Aorta (tissue), 5 donors: ENCODE results near the gene SUN1. TPM values are rescaled to one million over a fixed set of nuclear protein-coding genes. Genes with fewer than 3 reads are reported as not detected.

ENCODE experiments used
- ATAC-seq: fragments of 200-7000 bp; cut with Tn5 transposase; one replicate; pipeline ENCODE4 v1.9.1; 2022; ENCODE audit warnings: moderate library complexity; ENCODE audit not compliant: low FRiP score
- DNase-seq, 2 donors: peaks; one replicate each; pipeline ENCODE4 v3.0.0-alpha.2; 2020
- H3K27ac ChIP-seq, 2 donors: one replicate each; pipeline ENCODE4 v1.5.1; 2013; ENCODE audit warnings: low read length in 2 of 2, mild to moderate bottlenecking in 2 of 2, moderate library complexity in 2 of 2, control low read depth in 1 of 2, inconsistent platforms in 1 of 2, low read depth in 1 of 2
- H3K27me3 ChIP-seq, 2 donors: one replicate each; pipeline ENCODE4 v1.6.1; 2013; ENCODE audit warnings: control low read depth in 1 of 2, low read length in 1 of 2, mild to moderate bottlenecking in 1 of 2, moderate library complexity in 1 of 2; ENCODE audit not compliant: insufficient read depth in 2 of 2, control insufficient read depth in 1 of 2
- H3K36me3 ChIP-seq, 2 donors: one replicate each; pipeline ENCODE4 v1.6.1; 2013; ENCODE audit warnings: control low read depth in 1 of 2, low read length in 1 of 2, mild to moderate bottlenecking in 1 of 2; ENCODE audit not compliant: insufficient read depth in 2 of 2, control insufficient read depth in 1 of 2
- H3K4me1 ChIP-seq, 2 donors: one replicate each; pipeline ENCODE4 v1.6.1; 2013; ENCODE audit warnings: low read length in 2 of 2, control low read depth in 1 of 2, mild to moderate bottlenecking in 1 of 2, moderate library complexity in 1 of 2; ENCODE audit not compliant: insufficient read depth in 2 of 2, control insufficient read depth in 1 of 2
- H3K4me3 ChIP-seq, 2 donors: one replicate each; pipeline ENCODE4 v1.5.1; 2013; ENCODE audit warnings: low read length in 2 of 2, control low read depth in 1 of 2, mild to moderate bottlenecking in 1 of 2
- H3K9me3 ChIP-seq: one replicate; pipeline ENCODE4 v1.6.1; 2013; ENCODE audit warnings: mild to moderate bottlenecking, low read length; ENCODE audit not compliant: control insufficient read depth
- WGBS, 2 donors: extraction: QIAGEN DNeasy Blood & Tissue Kit; methylation state at CpG; one replicate each; pipeline ENCODE4 v1.1.7; 2013; 5-methylcytosine and 5-hydroxymethylcytosine counted together
- intact Hi-C, 2 donors: fragments of 100-400 bp; cut with DNase I; formaldehyde crosslinking; loops; one replicate each; pipeline versions ENCODE4 v1.14.2 to v1.15.0; 2022
- polyA plus RNA-seq, 2 donors: library from polyadenylated mRNA; stranded (reverse); fragments of 200-250 nt; gene quantifications; one replicate each; pipeline ENCODE4 v1.2.3, GENCODE V29; 2013
- total RNA-seq, 2 donors: library from RNA; stranded (reverse); fragmentation: NEBNext Ultra II Directional; extraction: Animal tissue kit (Norgen Biotek cat#: 25700); gene quantifications; one replicate each; pipeline ENCODE4 v1.2.1, GENCODE V29; 2021
- donor health status: healthy with polysubstance abuse.
- donor health status: Bipolar disorder and iron deficiency.
- donor health status: DM: no; HTN: no; CAD: no.
- donor health status: DM: no; HTN: no; CAD: no.
- donor health status: DM: yes; HTN: yes; CAD: no.

SUN1 gene
- total and polyA plus RNA-seq, 4 donors: 36.3 to 236 (median 160) TPM

- Histone ChIP-seq H3K36me3 (peaks cover 0 to 3% of the 10 kb centered on the region in 2 donors), H3K4me3 (no peak overlapping the region), H3K27me3 (no peaks in the 10 kb centered on the region), H3K27ac (peak overlapping the region; percentile 15 to 68), H3K4me1 (peaks cover 0 to 2% of the 10 kb centered on the region in 2 donors), H3K9me3 (no peaks in the 10 kb centered on the region)
- intact Hi-C loops: loop anchor here (2.0 to 5.0 kb wide), 2 partner anchors 39 to 48 kb away; no protein-coding TSS in a partner anchor
- DNase-seq: no peak
- WGBS, 2 donors: 65 to 68% methylated on average over 27 of the region's 27 CpGs
- ATAC-seq: no peak
Observed at GRCh38 chr7:835485-836401, 3.5 kb downstream of the SUN1 start.

GRCh38 chr7:836429-836828 is 4.2 kb downstream of the SUN1 start:
- Histone ChIP-seq H3K27ac (peak overlapping the region in 1 of 2 donors; percentile 76), H3K9me3 (no peaks in the 10 kb centered on the region), H3K27me3 (no peaks in the 10 kb centered on the region), H3K4me1 (no peaks in the 10 kb centered on the region), H3K4me3 (no peak overlapping the region), H3K36me3 (peaks cover 0 to 3% of the 10 kb centered on the region in 2 donors)
- DNase-seq: no peak
- no peak for ATAC-seq
- intact Hi-C loops: loop anchor here (2.0 to 5.0 kb wide), 2 partner anchors 38 to 49 kb away; no protein-coding TSS in a partner anchor
- 27% methylated on average over 5 of the region's 5 CpGs for WGBS, 2 donors

DNA sequence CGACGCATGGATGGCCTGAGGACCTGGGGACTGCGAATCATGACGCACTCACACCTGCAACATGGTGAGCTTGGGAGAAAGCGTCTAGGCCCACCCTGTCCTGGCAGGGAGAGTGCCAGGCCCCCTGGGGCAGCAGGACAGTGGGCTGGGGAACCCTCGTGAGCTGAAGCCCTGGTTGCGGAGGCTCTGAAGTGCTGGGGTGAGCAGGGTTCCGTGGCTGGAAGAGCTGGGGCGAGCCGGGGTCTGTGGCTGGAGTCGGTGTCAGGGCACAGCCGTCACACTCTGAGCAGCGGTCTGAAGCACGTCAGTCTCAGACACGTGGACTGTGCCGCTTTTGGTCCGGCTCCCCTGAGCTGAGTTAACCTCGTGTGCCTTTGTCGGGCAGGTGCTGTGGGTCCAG is 4.7 kb downstream of the SUN1 start:
- no peaks in the 10 kb centered on the region for H3K9me3 ChIP-seq
- no peak for DNase-seq
- no peak overlapping the region for H3K4me3 ChIP-seq
- H3K27me3 ChIP-seq: no peaks in the 10 kb centered on the region
- intact Hi-C loops: loop anchor here (2.0 to 5.0 kb wide), 2 partner anchors 38 to 50 kb away; no protein-coding TSS in a partner anchor
- peak overlapping the region in 1 of 2 donors; percentile 76 for H3K27ac ChIP-seq
- ATAC-seq: no peak
- WGBS, 2 donors: 71 to 81% methylated on average over 19 of the region's 19 CpGs
- H3K36me3 ChIP-seq: peaks cover 0 to 3% of the 10 kb centered on the region in 2 donors
- no peaks in the 10 kb centered on the region for H3K4me1 ChIP-seq

DNA sequence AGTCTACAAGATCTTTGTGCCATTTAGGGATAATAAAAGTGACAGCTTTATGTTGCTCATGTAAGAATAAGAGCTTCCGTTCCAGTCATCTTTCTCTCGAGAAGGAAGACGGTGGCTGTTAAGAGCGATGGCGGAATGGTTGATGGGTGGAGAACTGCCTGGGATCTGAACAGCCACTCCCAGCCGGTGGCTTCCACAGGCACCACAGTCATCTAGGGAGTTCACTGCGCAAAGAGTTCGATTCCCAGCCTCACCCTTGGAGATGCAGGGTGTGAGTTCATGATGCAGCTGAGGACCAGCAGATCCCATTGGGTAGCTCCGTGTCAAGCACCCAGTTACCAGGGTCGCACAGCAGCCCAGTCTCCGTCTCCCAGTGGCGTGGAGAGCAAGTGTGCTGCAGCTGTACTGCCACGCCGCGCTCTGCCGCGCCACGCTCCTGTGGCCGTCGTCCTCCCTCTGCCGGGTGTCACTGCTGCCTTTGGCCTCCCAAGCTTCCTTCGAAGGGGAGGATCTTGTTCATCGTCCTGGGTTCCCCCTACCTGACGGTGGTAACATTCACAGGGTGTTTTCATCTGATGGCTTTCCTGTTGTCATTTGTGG is 7.8 kb downstream of the SUN1 start:
- ATAC-seq: no peak
- no peak for DNase-seq
- no peak overlapping the region for H3K4me3 ChIP-seq
- WGBS, 2 donors: 89 to 90% methylated on average over 24 of the region's 24 CpGs
- peaks cover 0 to 6% of the 10 kb centered on the region in 2 donors for H3K36me3 ChIP-seq
- H3K4me1 ChIP-seq: no peaks in the 10 kb centered on the region
- H3K9me3 ChIP-seq: no peaks in the 10 kb centered on the region
- no peaks in the 10 kb centered on the region for H3K27me3 ChIP-seq
- intact Hi-C loops: no loop called here
- no peak overlapping the region for H3K27ac ChIP-seq

GRCh38 chr7:841943-842342 is 9.7 kb downstream of the SUN1 start:
- no peaks in the 10 kb centered on the region for H3K4me1 ChIP-seq
- WGBS, 2 donors: 33 to 39% methylated on average over 16 of the region's 16 CpGs
- no peak for DNase-seq
- H3K27ac ChIP-seq: peak overlapping the region; percentile 2 to 70
- H3K9me3 ChIP-seq: no peaks in the 10 kb centered on the region
- H3K36me3 ChIP-seq: peaks cover 0 to 7% of the 10 kb centered on the region in 2 donors
- intact Hi-C loops: no loop called here
- ATAC-seq: no peak
- H3K4me3 ChIP-seq: no peak overlapping the region
- H3K27me3 ChIP-seq: no peaks in the 10 kb centered on the region

DNA sequence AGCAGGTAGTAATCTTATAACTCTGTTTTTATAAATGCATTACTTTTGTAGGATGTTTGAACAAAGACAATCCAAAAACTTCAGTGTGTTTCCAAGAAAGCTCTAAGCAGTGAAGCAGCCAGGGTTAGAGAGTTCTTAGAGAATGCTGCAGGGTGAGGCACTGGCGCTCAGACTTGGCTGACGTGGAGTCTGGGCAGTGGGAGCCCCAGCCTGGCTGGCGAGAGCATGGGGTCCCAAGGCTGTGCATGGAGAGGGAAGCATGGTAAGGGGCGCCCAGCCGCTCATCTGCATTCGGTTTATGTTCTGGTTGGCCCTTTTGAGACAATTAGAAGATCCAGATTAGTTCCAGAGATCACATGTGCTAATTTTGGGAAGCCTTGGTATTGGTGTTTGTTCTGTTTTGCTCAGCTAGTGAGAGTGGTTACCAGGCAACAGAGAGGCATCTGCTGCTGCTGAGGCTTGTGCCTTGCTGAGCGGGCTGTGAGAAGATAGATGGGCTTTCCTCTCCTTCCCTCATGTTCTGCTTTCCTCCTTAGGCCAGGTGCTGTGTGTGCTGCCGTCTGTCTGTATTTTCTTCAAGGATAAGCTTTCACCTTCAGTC is 10.3 kb downstream of the SUN1 start:
- H3K27me3 ChIP-seq: no peaks in the 10 kb centered on the region

DNA sequence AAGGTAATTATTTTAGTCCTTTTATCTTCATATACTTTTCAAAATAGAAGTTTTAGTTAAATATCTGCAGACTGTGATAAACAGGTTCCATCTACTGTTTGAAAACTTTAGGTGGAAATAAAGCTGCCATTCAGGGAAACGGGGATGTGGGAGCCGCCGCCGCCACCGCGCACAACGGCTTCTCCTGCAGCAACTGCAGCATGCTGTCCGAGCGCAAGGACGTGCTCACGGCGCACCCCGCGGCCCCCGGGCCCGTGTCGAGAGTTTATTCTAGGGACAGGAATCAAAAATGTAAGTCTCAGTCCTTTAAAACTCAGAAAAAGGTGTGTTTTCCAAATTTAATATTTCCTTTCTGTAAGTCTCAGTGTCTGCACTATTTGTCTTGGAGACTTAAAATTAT is 11.0 kb downstream of the SUN1 start:
- WGBS, 2 donors: 90 to 93% methylated on average over 17 of the region's 17 CpGs
- H3K27ac ChIP-seq: peak overlapping the region in 1 of 2 donors; percentile 30
- H3K4me1 ChIP-seq: no peaks in the 10 kb centered on the region
- H3K4me3 ChIP-seq: no peak overlapping the region
- no peak for ATAC-seq
- intact Hi-C loops: no loop called here
- H3K36me3 ChIP-seq: peaks cover 0 to 7% of the 10 kb centered on the region in 2 donors
- no peak for DNase-seq
- no peaks in the 10 kb centered on the region for H3K27me3 ChIP-seq
- H3K9me3 ChIP-seq: no peaks in the 10 kb centered on the region

More for the DNA sequence above, 10.3 kb downstream of the SUN1 start:
- Histone ChIP-seq H3K4me1 (no peaks in the 10 kb centered on the region), H3K36me3 (peaks cover 0 to 7% of the 10 kb centered on the region in 2 donors), H3K9me3 (no peaks in the 10 kb centered on the region), H3K4me3 (no peak overlapping the region), H3K27ac (peak overlapping the region in 1 of 2 donors; percentile 70)
- 23 to 27% methylated on average over 8 of the region's 8 CpGs for WGBS, 2 donors
- intact Hi-C loops: no loop called here
- DNase-seq (no peak), ATAC-seq (peak; percentile 62)

- no peak overlapping the region for H3K4me3 ChIP-seq
- intact Hi-C loops: no loop called here
- no peaks in the 10 kb centered on the region for H3K9me3 ChIP-seq
- peak; percentile 12 for ATAC-seq
- H3K4me1 ChIP-seq: no peaks in the 10 kb centered on the region
- no peaks in the 10 kb centered on the region for H3K27me3 ChIP-seq
- peaks cover 0 to 7% of the 10 kb centered on the region in 2 donors for H3K36me3 ChIP-seq
- no peak overlapping the region for H3K27ac ChIP-seq
- WGBS, 2 donors: 80 to 84% methylated on average over 14 of the region's 14 CpGs
- no peak for DNase-seq
Observed at GRCh38 chr7:844043-844442, 11.8 kb downstream of the SUN1 start.
